ENCODE data around the gene ZCCHC8. TPM values are rescaled to one million over a fixed set of nuclear protein-coding genes. Genes with fewer than 3 reads are reported as not detected.

ZCCHC8 gene
- total RNA-seq (100 to 1,000 TPM in 1 of 5 donors, 10 to 100 TPM in 4; 14.3 to 110 (median 21.9) TPM), polyA plus RNA-seq (10 to 100 TPM in 1 of 3 donors, 1 to 10 TPM in 2; 7.8 to 22.4 (median 8.9) TPM)
- long read RNA-seq, donor 1: 0 reads
- long read RNA-seq, donor 2: 0 reads
- long read RNA-seq, donor 3, partial matches to known transcripts: 0 of 1 reads
- long read RNA-seq, donor 3, other reads (novel, unspliced or antisense): 0 of 1 reads
- long read RNA-seq, donor 4: 0 reads
- long read RNA-seq, donor 5: 0 reads
- long read RNA-seq, donor 6, partial matches to known transcripts: 0 of 2 reads
- long read RNA-seq, donor 6, other reads (novel, unspliced or antisense): 0 of 2 reads
- long read RNA-seq, donor 7, partial matches to known transcripts: 0 of 2 reads
- long read RNA-seq, donor 7, other reads (novel, unspliced or antisense): 0 of 2 reads
- long read RNA-seq, donor 8, partial matches to known transcripts: 0 of 1 reads
- long read RNA-seq, donor 8, other reads (novel, unspliced or antisense): 0 of 1 reads
- long read RNA-seq, donor 9: 0 reads
- long read RNA-seq, donor 10, partial matches to known transcripts: 0 of 1 reads
- long read RNA-seq, donor 10, other reads (novel, unspliced or antisense): 0 of 1 reads

GRCh38 chr12:122500685-122501488, at the start of gene ZCCHC8:
Gene ZCCHC8 (minus strand): TSS chr12:122500932. CDS start chr12:122500840, 92 bp downstream.
- Histone ChIP-seq H3K36me3 (peaks cover 16 to 47% (median 42%) of the 10 kb centered on the region in 4 donors), H3K4me3 (peak within 1 kb of the TSS; percentile 64 to 92 (median 86)), H3K4me1 (peaks cover 23 to 45% (median 40%) of the 10 kb centered on the region in 4 donors), H3K9me3 (no peaks in the 10 kb centered on the region), H3K27me3 (no peaks in the 10 kb centered on the region), H3K27ac (peak within 1 kb of the TSS; percentile 93 to 100 (median 99))
- WGBS, 5 donors: 2 to 4% (median 3%) methylated on average over 30 to 52 of the region's 52 CpGs
- peak; percentile 95 to 98 (median 95) for TF ChIP-seq POLR2AphosphoS5 (IDR thresholded peaks at IDR 0.05)
- TF ChIP-seq CTCF (IDR thresholded peaks at IDR 0.05): peak in 2 of 7 experiments; percentile 17 to 53
- peak in 2 of 4 donors; percentile 94 to 95 for TF ChIP-seq POLR2A (IDR thresholded peaks at IDR 0.05)
- no peak for TF ChIP-seq EP300 (IDR thresholded peaks at IDR 0.05)
- peak; percentile 97 to 99 for DNase-seq
- intact Hi-C loops (cut with DNase I; ENCODE audit: low total_unique reads): no loop called here

- 84 to 89% (median 86%) methylated on average over 5 of the region's 5 CpGs for WGBS, 5 donors
- Histone ChIP-seq H3K27ac (no peak overlapping the region), H3K9me3 (no peaks in the 10 kb centered on the region), H3K4me3 (no peak overlapping the region), H3K4me1 (no peaks in the 10 kb centered on the region), H3K27me3 (no peaks in the 10 kb centered on the region), H3K36me3 (peaks cover 0 to 72% (median 61%) of the 10 kb centered on the region in 4 donors)
- DNase-seq: no peak
- TF ChIP-seq POLR2AphosphoS5 (IDR thresholded peaks at IDR 0.05): no peak
- intact Hi-C loops (cut with DNase I; ENCODE audit: low total_unique reads): no loop called here
These were observed 46.6 kb upstream of the ZCCHC8 start for GRCh38 chr12:122547330-122547729.

GRCh38 chr12:122545855-122546254, 45.1 kb upstream of the ZCCHC8 start:
- no peak overlapping the region for H3K4me3 ChIP-seq
- no peak for DNase-seq
- WGBS, 5 donors: 77 to 98% (median 92%) methylated on average over 2 of the region's 2 CpGs
- no peak overlapping the region for H3K27ac ChIP-seq
- H3K27me3 ChIP-seq: no peaks in the 10 kb centered on the region
- no peaks in the 10 kb centered on the region for H3K9me3 ChIP-seq
- H3K36me3 ChIP-seq: peaks cover 0 to 75% (median 51%) of the 10 kb centered on the region in 4 donors
- H3K4me1 ChIP-seq: no peaks in the 10 kb centered on the region
- TF ChIP-seq CTCF (IDR thresholded peaks at IDR 0.05) (no peak), POLR2AphosphoS5 (IDR thresholded peaks at IDR 0.05) (no peak), EP300 (IDR thresholded peaks at IDR 0.05) (no peak), POLR2A (IDR thresholded peaks at IDR 0.05) (no peak)
- intact Hi-C loops (cut with DNase I; ENCODE audit: low total_unique reads): no loop called here

- H3K27me3 ChIP-seq: no peaks in the 10 kb centered on the region
- WGBS, 5 donors: 88 to 94% (median 92%) methylated on average over 2 of the region's 2 CpGs
- peaks cover 0 to 80% (median 45%) of the 10 kb centered on the region in 4 donors for H3K36me3 ChIP-seq
- no peaks in the 10 kb centered on the region for H3K9me3 ChIP-seq
- no peaks in the 10 kb centered on the region for H3K4me1 ChIP-seq
- no peak for DNase-seq
- intact Hi-C loops (cut with DNase I; ENCODE audit: low total_unique reads): no loop called here
- TF ChIP-seq EP300 (IDR thresholded peaks at IDR 0.05) (no peak), POLR2A (IDR thresholded peaks at IDR 0.05) (no peak), POLR2AphosphoS5 (IDR thresholded peaks at IDR 0.05) (no peak), CTCF (IDR thresholded peaks at IDR 0.05) (no peak)
- no peak overlapping the region for H3K27ac ChIP-seq
- no peak overlapping the region for H3K4me3 ChIP-seq
These were observed 43.8 kb upstream of the ZCCHC8 start for GRCh38 chr12:122544537-122544936.

All from stomach (tissue), 19 donors.